GM12891 (cell line): ENCODE measurements around the gene ZNF266.

Source experiments
- POLR2AphosphoS5 ChIP-seq: IDR thresholded peaks from 2 replicates; pipeline ENCODE4 v1.6.1; 2011; ENCODE audit warnings: low read depth, low read length, control low read depth
- TAF1 ChIP-seq: IDR thresholded peaks from 2 replicates; pipeline ENCODE4 v1.6.1; 2011; ENCODE audit warnings: low read depth, low read length, control low read depth

- TF ChIP-seq TAF1 (no peak), POLR2AphosphoS5 (no peak)
Observed at GRCh38 chr19:9413240-9413954, 22.0 kb downstream of the ZNF266 start.
